H1 (cell line): ENCODE results near the gene AGPAT3. TPM values are rescaled to one million over a fixed set of nuclear protein-coding genes. Genes with fewer than 3 reads are reported as not detected.

Experiments used
- ASH2L ChIP-seq: fragments of 200-600, 300-600 bp; sonication (generic); IDR thresholded peaks from one replicate; pipeline ENCODE4 v1.7.1; 2017; ENCODE audit warnings: low read length
- CHD7 ChIP-seq: fragments of 300-600 bp; sonication (generic); IDR thresholded peaks from 2 replicates; pipeline ENCODE4 v1.7.1; 2012; ENCODE audit warnings: low read length, moderate library complexity, mild to moderate bottlenecking, inconsistent platforms; ENCODE audit not compliant: insufficient replicate concordance
- KDM5A ChIP-seq: fragments of 200-600 bp; IDR thresholded peaks from 2 replicates; pipeline ENCODE4 v1.7.1; 2012; ENCODE audit warnings: mild to moderate bottlenecking, low read length, inconsistent platforms, mixed read lengths
- MAX ChIP-seq: IDR thresholded peaks from 2 replicates; pipeline ENCODE4 v1.6.1; 2012; ENCODE audit warnings: inconsistent platforms
- SP4 ChIP-seq: IDR thresholded peaks from 2 replicates; pipeline ENCODE4 v1.6.1; 2012; ENCODE audit warnings: low read length, inconsistent platforms
- TBP ChIP-seq: IDR thresholded peaks from 2 replicates; pipeline ENCODE4 v1.6.1; 2011; ENCODE audit warnings: low read depth, low read length, improper control_type of control experiment
- USF2 ChIP-seq: IDR thresholded peaks from 2 replicates; pipeline ENCODE4 v1.6.1; 2011; ENCODE audit warnings: low read length, improper control_type of control experiment
- polyA plus RNA-seq, 7 experiments: library from polyadenylated mRNA; depleted of rRNA in 3 of 7; stranded (reverse) in 5 of 7; unstranded in 2 of 7; fragments of >200 nt in 5 of 7; fragments of 200-250 nt in 2 of 7; gene quantifications; 1 replicate in 5 of 7; 2 replicates in 1 of 7; 4 replicates in 1 of 7; pipeline versions ENCODE4 v1.2.1 to v1.2.3, GENCODE V29; 2011 to 2013; ENCODE audit warnings: missing spikeins in 2 of 7, mixed read lengths in 2 of 7
- total RNA-seq: library from RNA; stranded (reverse); fragmentation: NEBNext Ultra II Directional; extraction: Animal tissue kit (Norgen Biotek cat#: 25700); gene quantifications from 2 replicates; pipeline ENCODE4 v1.2.1, GENCODE V29; 2021

AGPAT3 gene
- total and polyA plus RNA-seq, 2 of the 8 experiments (the other 6 are each of a cell fraction or from before 2014, with no cell fraction given) = 5.8 to 7.3 TPM

GRCh38 chr21:43832648-43833047 is 32.4 kb upstream of the AGPAT3 start (continued):
- TF ChIP-seq CHD7 = no peak
- no peak for TF ChIP-seq KDM5A
- TF ChIP-seq SP4 = no peak
- TF ChIP-seq USF2 = no peak
- TF ChIP-seq MAX = no peak
- no peak for TF ChIP-seq TBP
- no peak for TF ChIP-seq ASH2L
